Vagina (tissue), 2 donors: ENCODE measurements around the gene SCAPER. TPM values are rescaled to one million over a fixed set of nuclear protein-coding genes. Genes with fewer than 3 reads are reported as not detected.

Source experiments
- DNase-seq, 2 donors: peaks; one replicate each; pipeline ENCODE4 v3.0.0-alpha.2; 2017; ENCODE audit errors: extremely low spot score in 2 of 2
- H3K27ac ChIP-seq: fragments of 200-600 bp; sonication (generic); one replicate; pipeline ENCODE4 v1.5.1; 2019
- H3K27me3 ChIP-seq: fragments of 200-600 bp; sonication (generic); one replicate; pipeline ENCODE4 v1.5.1; 2019
- H3K36me3 ChIP-seq, 2 donors: fragments of 200-600 bp; sonication (generic); one replicate each; pipeline ENCODE4 v1.5.1; 2017 to 2019
- H3K4me1 ChIP-seq: fragments of 200-600 bp; sonication (generic); one replicate; pipeline ENCODE4 v1.5.1; 2019
- H3K4me3 ChIP-seq, 2 donors: fragments of 200-600 bp; sonication (generic); 1 replicate in 1 of 2; 2 replicates in 1 of 2; pipeline ENCODE4 v1.5.1; 2016 to 2019
- H3K9me3 ChIP-seq: fragments of 200-600 bp; sonication (generic); one replicate; pipeline ENCODE4 v1.5.1; 2019
- POLR2A ChIP-seq, 2 donors: fragments of 450-650 bp; IDR thresholded peaks; one replicate each; pipeline ENCODE4 v1.6.1; 2017; ENCODE audit warnings: antibody characterized with exemption in 2 of 2, mild to moderate bottlenecking in 2 of 2, moderate library complexity in 2 of 2
- POLR2AphosphoS5 ChIP-seq, 2 donors: sonication (generic); formaldehyde crosslinking; IDR thresholded peaks; one replicate each; pipeline ENCODE4 v1.9.0; 2017; ENCODE audit warnings: antibody characterized with exemption in 2 of 2, mild to moderate bottlenecking in 2 of 2, low read depth in 1 of 2; ENCODE audit not compliant: insufficient read depth in 1 of 2
- intact Hi-C: fragments of 100-400 bp; cut with DNase I; formaldehyde crosslinking; loops from one replicate; pipeline ENCODE4 v1.15.1; 2023
- total RNA-seq: library from RNA; depleted of rRNA; stranded (reverse); fragments of >200 nt; gene quantifications from one replicate; pipeline ENCODE4 v1.2.3, GENCODE V29; 2016
- TF ChIP-seq, protein P1 (sequence below), 3 experiments: fragments of 450-650 bp in 2 of 3; fragments of 200-600 bp in 1 of 3; sonication (generic) in 1 of 3; IDR thresholded peaks; one replicate each; pipeline ENCODE4 v1.5.1; 2017 to 2019; ENCODE audit warnings: antibody characterized with exemption in 3 of 3, mild to moderate bottlenecking in 2 of 3, moderate library complexity in 2 of 3

Gene SCAPER
- total RNA-seq, 1 donor from 2014 or later, result 51.3 TPM

- Histone ChIP-seq H3K27ac (no peak overlapping the region), H3K9me3 (no peaks in the 10 kb centered on the region), H3K27me3 (no peaks in the 10 kb centered on the region), H3K36me3 (peaks cover 0 to 52% of the 10 kb centered on the region in 2 donors), H3K4me3 (no peak overlapping the region), H3K4me1 (no peaks in the 10 kb centered on the region)
- DNase-seq, result no peak
- intact Hi-C loops, result no loop called here
- TF ChIP-seq POLR2AphosphoS5 (IDR thresholded peaks at IDR 0.05; ENCODE audit: insufficient read depth in 1 of 2, low read depth in 1 of 2) (no peak), POLR2A (IDR thresholded peaks at IDR 0.05) (no peak)
- TF ChIP-seq, protein P1, sequence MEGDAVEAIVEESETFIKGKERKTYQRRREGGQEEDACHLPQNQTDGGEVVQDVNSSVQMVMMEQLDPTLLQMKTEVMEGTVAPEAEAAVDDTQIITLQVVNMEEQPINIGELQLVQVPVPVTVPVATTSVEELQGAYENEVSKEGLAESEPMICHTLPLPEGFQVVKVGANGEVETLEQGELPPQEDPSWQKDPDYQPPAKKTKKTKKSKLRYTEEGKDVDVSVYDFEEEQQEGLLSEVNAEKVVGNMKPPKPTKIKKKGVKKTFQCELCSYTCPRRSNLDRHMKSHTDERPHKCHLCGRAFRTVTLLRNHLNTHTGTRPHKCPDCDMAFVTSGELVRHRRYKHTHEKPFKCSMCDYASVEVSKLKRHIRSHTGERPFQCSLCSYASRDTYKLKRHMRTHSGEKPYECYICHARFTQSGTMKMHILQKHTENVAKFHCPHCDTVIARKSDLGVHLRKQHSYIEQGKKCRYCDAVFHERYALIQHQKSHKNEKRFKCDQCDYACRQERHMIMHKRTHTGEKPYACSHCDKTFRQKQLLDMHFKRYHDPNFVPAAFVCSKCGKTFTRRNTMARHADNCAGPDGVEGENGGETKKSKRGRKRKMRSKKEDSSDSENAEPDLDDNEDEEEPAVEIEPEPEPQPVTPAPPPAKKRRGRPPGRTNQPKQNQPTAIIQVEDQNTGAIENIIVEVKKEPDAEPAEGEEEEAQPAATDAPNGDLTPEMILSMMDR (IDR thresholded peaks at IDR 0.05), result no peak
Measured at GRCh38 chr15:76795217-76795616, 109.9 kb downstream of the SCAPER start.

DNA sequence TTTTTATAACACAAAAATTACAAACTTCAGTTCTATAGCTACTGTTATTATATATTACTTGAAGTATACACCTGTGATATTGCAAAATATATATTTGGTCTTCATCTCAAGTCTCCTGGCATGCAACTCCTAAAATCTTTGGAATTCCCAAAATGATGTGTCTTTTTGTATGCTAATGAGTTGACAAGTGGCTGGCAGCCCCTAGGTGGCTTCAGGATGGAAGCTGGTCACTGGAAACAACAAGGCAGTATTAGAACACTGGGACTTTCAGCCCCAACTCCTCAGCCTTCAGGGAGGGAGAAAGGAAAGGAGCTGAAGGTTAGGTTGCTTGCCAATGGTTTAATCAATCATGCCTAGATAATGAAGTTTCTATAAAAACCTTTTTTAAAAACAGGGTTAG lies 112.0 kb downstream of the SCAPER start:
- TF ChIP-seq POLR2AphosphoS5 (IDR thresholded peaks at IDR 0.05; ENCODE audit: insufficient read depth in 1 of 2, low read depth in 1 of 2), result no peak
- TF ChIP-seq, protein P1 (IDR thresholded peaks at IDR 0.05), result no peak
- TF ChIP-seq POLR2A (IDR thresholded peaks at IDR 0.05), result no peak
- no peak overlapping the region for H3K4me3 ChIP-seq
- no peak for DNase-seq
- no peaks in the 10 kb centered on the region for H3K4me1 ChIP-seq
- no peaks in the 10 kb centered on the region for H3K27me3 ChIP-seq
- peaks cover 0 to 40% of the 10 kb centered on the region in 2 donors for H3K36me3 ChIP-seq
- no peak overlapping the region for H3K27ac ChIP-seq
- intact Hi-C loops, result no loop called here
- H3K9me3 ChIP-seq, result no peaks in the 10 kb centered on the region

GRCh38 chr15:76791511-76791910 lies 113.6 kb downstream of the SCAPER start:
- Histone ChIP-seq H3K9me3 (no peaks in the 10 kb centered on the region), H3K36me3 (peaks cover 0 to 40% of the 10 kb centered on the region in 2 donors), H3K4me3 (no peak overlapping the region), H3K4me1 (no peaks in the 10 kb centered on the region), H3K27ac (no peak overlapping the region), H3K27me3 (no peaks in the 10 kb centered on the region)
- intact Hi-C loops, result no loop called here
- no peak for TF ChIP-seq POLR2AphosphoS5 (IDR thresholded peaks at IDR 0.05; ENCODE audit: insufficient read depth in 1 of 2, low read depth in 1 of 2)
- no peak for TF ChIP-seq POLR2A (IDR thresholded peaks at IDR 0.05)
- TF ChIP-seq, protein P1 (IDR thresholded peaks at IDR 0.05), result no peak
- no peak for DNase-seq

DNA sequence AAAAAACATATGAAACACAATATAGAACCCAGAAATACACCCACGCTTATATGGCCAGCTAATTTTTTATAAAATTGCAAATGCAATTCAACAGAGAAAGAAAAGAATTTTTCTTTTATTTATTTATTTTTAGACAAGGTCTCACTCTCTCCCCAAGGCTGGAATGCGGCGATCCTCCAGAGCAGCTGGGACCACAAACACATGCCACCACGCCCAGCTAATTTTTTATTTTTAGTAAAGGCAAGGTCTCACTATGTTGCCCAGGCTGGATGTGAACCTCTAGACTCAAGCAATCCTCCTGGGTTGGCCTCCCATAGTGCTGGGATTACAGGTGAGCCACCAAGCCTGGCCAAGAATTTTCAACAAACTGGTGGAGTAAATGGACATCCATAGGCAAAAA lies 117.9 kb downstream of the SCAPER start:
- H3K27ac ChIP-seq, result no peak overlapping the region
- intact Hi-C loops, result no loop called here

DNA sequence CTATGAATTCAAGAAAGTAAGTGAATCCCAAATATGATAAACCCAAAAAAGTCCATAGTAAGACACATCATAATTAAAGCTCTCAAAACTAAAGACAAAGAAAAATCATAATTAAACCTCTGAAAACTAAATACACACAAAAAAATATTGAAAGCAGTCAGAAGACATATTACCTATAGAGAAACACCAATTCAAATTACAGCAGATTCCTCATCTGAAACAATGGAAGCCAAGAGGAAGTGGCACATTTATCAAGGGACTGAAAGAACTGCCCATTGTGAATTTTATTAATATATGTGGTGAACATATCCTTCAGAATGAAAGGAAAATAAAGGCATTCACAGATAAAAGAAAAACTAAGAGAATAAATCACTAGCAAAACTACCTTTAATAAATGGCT lies 128.2 kb downstream of the SCAPER start:
- Histone ChIP-seq H3K27me3 (no peaks in the 10 kb centered on the region), H3K4me1 (no peaks in the 10 kb centered on the region), H3K4me3 (no peak overlapping the region), H3K9me3 (no peaks in the 10 kb centered on the region), H3K36me3 (peaks cover 0 to 13% of the 10 kb centered on the region in 2 donors), H3K27ac (no peak overlapping the region)
- TF ChIP-seq, protein P1 (IDR thresholded peaks at IDR 0.05), result no peak
- no peak for TF ChIP-seq POLR2A (IDR thresholded peaks at IDR 0.05)
- intact Hi-C loops, result no loop called here
- no peak for DNase-seq

More for the DNA sequence above, 117.9 kb downstream of the SCAPER start:
- no peak for TF ChIP-seq POLR2AphosphoS5 (IDR thresholded peaks at IDR 0.05; ENCODE audit: insufficient read depth in 1 of 2, low read depth in 1 of 2)
- TF ChIP-seq, protein P1 (IDR thresholded peaks at IDR 0.05), result no peak
- TF ChIP-seq POLR2A (IDR thresholded peaks at IDR 0.05), result no peak
- no peak for DNase-seq
- Histone ChIP-seq H3K4me1 (no peaks in the 10 kb centered on the region), H3K4me3 (no peak overlapping the region), H3K36me3 (peaks cover 0 to 8% of the 10 kb centered on the region in 2 donors), H3K9me3 (no peaks in the 10 kb centered on the region), H3K27me3 (no peaks in the 10 kb centered on the region)
